ENCODE results near the gene TUBGCP3.
"Not testable (repeated sequence)": the region's sequence is repeated elsewhere in the genome, so short reads cannot be mapped to it uniquely, and the experiment has no call there.

Gene TUBGCP3

DNA sequence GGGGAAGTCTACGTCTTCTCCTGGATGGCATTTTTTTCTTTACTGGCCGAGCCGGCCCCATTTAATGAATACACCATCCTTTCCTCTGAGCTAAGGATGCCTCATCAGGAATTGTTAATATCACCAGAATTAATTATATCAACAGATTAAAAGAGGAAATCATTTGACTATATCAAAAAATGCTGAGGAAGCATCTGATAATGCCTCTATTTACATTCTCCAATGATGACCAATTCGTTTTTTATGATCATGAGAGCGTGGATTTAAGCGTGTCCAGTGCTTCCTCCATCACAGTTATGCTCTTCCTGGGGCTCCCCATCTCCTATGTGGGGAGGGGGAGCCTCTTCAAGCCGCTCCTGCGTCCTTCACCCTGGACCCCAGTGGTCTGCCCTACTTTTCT lies 58.7 kb downstream of the TUBGCP3 start:
- DNase-seq (ENCODE audit: low read depth in 1 of 2, low spot score in 1 of 2), result no peak

DNA sequence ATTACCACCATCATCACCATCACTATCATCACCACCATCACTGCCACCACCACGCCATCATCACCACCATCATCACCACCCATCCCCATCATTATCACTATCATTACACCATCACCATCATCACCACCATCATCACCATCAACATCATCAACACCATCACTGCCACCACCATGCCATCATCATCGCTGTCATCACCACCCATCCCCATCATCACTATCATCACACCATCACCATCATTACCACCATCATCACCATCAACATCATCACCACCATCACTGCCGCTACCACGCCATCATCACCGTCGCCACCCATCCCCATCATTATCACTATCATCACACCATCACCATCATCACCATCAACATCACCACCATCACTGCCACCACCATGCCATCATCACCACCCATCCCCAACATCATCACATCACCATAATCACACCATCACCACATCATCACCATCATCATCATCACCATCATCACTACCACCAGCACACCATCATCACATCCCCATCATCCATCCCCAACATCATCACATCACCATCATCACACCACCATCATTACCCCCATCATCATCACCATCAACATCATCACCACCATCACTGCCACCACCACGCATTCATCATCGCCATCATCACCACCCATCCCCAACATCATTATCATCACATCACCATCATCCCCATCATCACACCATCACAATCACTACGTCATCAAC lies 61.7 kb downstream of the TUBGCP3 start:
- no peak for DNase-seq (ENCODE audit: low read depth in 1 of 2, low spot score in 1 of 2)

DNA sequence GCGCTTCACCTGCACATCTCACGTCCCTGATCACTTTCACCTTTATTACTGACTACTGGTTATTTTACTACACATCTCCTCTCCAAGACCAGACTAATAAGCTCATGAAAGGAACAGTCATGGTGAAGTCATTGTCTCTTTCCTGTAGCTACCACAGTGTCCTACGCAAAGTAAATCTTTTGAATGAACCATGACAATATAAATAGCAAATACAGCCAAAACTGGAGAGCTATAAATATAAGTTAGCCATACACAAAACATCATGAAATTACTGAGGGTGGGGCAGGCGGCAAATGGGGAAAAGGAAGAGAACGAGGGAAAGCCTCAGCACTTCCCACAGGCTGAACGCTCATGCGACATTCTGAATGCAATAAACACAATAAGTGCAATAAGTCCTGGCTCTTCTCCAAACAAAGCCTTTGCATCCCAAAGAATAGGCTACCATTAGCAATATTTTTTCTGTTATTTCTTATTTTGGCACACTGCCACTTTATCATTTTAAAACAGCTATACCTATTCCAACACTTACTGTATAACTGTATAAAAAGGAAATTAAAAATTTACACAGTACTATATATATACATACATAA lies 62.5 kb downstream of the TUBGCP3 start:
- no peak for DNase-seq (ENCODE audit: low read depth in 1 of 2, low spot score in 1 of 2)

DNA sequence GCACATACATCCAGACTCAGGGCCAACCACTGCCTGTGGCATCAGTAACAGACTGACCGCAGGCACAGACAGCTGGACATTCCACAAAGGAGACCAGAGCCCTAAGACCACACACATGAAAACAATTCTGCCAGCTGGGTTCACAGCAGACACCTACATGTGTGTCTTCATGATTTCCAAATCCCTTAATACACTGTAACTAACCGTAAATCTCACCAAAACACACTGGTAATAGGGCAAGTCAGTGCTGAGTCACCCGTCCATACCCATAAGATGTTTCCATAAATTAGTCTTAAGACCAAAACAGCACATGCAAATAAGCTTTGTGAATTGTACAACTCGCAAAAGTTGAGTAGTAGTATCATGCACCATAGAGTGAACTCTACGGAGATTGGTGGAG lies 65.4 kb downstream of the TUBGCP3 start:
- DNase-seq (ENCODE audit: low read depth in 1 of 2, low spot score in 1 of 2), result no peak

DNA sequence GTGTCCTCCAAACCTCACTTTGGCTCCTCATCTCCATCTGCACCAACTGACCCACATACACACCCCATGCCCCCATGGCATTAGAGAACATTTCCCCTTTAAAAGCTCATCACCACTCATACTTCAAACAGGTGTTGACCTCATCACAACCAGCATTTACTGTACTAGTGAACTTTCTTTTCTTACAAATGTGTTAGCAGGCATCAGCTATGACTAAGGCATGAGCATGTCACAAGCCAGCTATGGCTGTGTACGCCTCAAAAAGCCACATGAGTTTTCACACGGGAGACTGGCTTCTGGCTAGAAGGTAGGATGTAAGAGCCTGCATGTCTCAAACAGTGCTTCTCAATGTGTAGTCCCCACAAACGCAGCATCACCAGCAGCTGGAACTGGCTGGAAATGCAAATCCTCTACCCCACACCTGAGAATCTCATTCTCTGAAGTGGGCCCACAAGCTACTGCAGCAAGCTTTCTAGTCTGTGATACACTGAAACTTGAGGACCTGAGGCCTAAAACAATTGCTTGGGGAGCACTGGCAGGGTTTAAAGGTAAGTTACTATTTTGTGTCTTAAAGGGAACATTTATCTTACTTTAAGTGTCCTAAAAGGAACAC lies 66.8 kb downstream of the TUBGCP3 start:
- no peak for DNase-seq (ENCODE audit: low read depth in 1 of 2, low spot score in 1 of 2)

DNA sequence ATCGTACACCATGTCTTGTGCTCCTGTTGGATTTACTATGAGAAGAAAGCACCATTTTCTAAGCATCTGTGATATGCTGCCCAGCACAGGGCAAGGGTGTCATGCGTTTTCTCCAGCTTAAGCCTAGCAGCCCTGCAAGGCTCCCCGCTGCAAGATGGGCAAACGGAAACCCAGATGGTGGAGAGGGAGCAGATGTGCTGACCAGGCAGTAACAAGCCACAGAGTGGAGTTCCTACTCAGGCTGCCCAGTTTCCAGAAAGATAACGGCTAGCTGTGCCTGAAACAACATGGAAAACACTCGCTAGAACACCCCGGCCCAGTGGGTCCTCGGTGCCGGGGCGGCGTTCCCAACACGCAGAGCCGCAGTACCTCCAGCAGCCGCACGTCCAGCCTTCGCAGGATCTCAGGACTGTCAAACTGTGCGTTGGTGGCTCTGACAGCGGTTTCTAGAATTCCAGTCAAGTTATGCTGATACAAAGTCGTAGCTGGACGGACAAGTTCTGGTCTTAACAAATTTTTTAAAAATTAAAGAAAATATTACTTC lies 68.4 kb downstream of the TUBGCP3 start:
- DNase-seq (ENCODE audit: low read depth in 1 of 2, low spot score in 1 of 2), result no peak

DNA sequence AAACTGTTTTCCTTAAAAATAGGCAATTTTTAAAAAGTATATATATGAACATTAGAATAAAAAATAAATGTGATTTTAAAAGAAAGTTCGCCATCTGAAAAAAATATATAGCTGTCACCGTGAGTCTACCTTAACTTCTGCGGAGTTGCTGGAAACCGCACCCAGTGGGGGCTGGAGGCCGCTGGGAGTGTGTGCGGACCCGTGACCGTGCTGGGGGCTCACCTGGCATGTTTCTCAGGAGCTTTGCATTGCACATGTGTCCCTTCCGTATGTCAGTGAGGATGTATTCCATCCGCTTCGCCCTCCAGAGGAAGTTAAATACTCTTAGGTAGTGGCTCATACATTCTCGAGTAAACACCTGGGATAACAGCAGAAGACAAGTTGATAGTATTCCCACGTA lies 71.7 kb downstream of the TUBGCP3 start:
- no peak for DNase-seq (ENCODE audit: low read depth in 1 of 2, low spot score in 1 of 2)

DNA sequence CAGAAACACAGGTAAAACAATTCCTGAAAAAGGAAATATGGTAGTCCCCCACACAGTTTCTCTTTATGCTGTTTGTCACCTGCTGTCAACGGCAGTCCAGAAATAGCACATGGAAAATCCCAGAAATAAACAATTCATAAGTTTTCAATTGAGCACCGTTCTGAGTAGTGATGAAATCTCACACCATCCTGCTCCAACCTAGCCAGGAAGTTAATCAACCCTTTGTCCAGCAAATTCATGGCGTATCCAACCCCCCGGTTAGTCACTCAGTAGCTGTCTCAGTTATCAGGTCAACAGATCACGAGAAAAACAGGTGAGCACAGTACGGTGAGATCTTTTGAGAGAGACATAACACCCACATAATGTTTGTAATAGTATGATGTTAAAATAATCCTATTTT lies 74.2 kb downstream of the TUBGCP3 start:
- no peak for DNase-seq (ENCODE audit: low read depth in 1 of 2, low spot score in 1 of 2)

DNA sequence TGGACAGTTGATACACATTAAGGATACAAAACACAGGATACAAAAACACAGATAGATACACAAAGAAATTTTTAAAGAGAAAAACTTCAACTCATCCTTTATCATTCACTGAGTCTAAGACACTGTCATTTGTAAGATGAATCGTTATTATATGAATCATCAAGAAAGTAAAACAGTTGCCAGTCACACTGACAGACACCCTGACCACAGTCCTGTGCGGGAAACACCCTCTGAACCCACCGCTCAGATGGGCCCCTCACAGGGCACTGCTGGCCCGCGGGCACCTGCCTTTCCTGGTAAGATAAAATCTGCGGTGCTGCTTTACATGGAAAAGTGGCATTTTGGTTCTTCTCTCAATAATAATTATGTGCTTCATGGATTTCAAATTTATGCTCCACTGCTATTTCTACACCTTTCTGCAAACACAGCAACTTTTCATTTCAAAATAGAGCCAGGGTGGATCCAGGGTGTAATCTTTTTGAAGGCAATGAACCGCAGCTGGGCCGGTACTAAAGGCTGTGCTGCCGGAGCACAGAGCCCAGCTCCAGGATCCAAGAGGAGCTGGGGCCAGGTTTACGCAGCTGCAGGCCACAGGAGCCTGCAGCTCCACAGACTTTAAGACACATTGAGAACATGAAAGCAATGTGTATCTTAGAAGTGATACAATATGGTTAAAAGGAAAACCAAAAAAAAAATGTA lies 76.8 kb downstream of the TUBGCP3 start:
- DNase-seq (ENCODE audit: low read depth in 1 of 2, low spot score in 1 of 2), result no peak

DNA sequence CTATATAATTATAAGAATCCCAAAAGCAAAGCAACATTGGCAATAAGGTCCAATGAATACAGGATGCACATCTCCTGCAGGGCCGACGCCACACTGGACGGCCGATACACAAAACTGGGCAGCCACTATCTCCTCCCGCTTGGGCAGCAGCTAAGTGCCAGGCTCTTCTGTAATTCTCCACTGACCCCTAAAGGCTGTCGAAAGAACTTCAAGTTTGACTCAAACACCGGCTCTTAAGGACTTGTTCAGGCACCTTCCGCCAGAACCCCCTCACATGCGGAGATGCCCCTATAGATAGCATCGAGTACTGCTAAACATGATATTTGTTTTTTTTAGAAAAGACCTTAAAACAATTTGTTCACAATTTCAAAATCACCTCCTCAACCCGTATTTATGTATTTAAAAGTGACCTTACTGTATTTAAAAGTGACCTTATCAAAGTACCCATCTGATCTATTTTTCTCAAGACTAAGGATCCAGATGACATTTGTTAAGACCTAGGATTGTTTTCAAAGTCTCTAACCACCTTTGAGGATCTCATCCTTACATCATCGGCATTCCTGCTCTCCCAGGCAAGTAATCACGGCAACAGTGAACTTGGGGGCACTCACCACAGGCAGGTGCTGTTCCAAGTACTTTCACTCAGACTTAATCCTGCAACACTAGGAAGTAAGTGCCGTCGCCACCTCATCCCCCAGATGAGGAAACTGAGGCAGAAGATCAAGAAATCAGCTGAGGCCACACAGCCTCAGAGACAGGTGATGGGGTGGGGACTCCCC lies 77.8 kb downstream of the TUBGCP3 start:
- DNase-seq (ENCODE audit: low read depth in 1 of 2, low spot score in 1 of 2), result no peak

DNA sequence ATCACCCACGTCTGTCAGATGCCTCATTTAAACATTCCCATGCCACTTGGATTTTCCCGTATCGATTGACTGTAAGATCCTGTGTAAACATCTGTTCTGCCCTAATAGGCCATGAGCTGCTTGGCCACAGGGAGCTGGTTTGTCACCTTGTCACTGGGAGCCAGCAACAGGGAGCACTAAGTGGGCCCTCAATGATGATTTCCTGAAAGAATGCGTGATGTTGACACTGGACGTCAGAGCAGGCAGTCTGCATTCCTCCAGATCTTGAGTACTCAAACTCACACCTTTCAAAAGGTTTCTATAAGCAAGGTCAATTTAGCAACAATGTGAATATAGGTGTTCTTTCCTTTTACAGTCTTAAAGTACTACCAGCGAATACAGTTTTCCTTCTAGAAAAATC lies 78.8 kb downstream of the TUBGCP3 start:
- DNase-seq (ENCODE audit: low read depth in 1 of 2, low spot score in 1 of 2), result no peak

DNA sequence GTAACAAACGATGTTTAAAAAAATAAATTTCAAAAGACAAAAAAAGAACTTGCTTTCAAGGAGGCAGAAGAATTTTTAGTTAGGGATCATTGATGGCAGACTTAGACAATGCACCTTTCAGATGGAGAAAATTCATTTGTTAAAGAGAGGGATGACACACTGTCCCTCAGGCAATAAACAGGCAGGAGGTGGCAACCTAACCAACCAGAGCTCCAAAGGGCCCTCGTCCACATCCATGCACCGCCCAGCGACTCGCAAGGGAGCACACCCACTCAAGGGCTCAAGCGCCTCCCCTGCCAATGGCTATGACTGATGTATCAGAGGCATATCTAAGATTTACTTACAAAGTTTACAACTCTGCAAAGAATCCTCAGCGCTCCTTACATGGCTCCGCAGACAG lies 81.9 kb downstream of the TUBGCP3 start:
- no peak for DNase-seq (ENCODE audit: low read depth in 1 of 2, low spot score in 1 of 2)

DNA sequence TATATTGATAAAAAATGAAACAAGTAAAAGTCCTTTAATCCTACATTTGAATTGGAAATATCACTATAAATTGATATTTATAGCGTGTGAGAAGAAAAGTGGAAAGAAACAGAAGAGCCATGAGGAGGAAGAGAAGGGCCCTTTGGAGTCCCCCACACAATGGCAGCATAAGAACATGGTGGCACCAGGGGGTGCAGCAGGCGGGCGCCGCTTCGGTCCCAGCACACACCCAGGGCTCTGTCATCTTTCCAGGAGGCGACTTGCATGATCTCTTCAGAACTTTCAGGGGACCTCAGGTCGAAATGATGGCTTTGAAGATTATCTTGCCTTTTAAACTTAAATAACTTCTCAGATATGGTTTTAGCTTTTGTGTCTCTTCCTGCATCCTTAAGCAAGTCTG lies 91.8 kb downstream of the TUBGCP3 start:
- DNase-seq (ENCODE audit: low read depth in 1 of 2, low spot score in 1 of 2), result no peak

DNA sequence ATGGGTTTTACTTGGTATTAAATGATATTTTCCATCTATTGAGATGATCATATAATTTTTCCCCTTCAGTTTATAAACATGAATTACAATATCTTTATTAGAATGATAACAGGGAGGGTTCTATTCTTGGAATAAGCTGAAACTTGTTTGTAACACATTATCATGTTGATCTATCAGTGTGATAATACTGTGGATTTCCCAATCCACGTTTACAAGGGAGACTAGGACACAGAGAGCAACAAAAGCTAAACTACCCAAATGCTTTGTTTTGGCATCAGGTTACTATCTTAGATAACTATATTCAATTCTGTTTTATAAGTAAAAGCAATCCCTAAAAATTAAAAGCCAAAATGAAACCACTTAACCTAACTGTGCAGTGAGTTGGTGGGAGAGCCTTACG lies 92.5 kb downstream of the TUBGCP3 start:
- no peak for DNase-seq (ENCODE audit: low read depth in 1 of 2, low spot score in 1 of 2)

DNA sequence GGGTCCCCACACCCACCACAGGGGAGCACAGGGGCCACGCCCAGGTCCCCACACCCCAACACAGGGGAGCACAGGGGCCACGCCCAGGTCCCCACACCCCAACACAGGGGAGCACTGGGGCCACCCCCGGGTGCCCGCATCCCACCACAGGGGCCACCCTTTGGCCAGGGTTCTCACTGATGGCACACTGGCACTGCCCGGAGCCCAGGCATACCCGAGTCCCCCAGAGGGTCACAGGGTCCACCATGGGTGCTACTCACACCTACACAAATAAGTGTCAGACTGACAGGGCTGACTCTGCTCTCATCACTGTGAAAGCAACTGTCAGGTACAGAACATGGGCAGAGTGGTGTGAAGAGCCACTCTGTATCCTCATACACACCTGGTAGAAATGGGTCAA lies 98.8 kb downstream of the TUBGCP3 start:
- no peak for DNase-seq (ENCODE audit: low read depth in 1 of 2, low spot score in 1 of 2)

DNA sequence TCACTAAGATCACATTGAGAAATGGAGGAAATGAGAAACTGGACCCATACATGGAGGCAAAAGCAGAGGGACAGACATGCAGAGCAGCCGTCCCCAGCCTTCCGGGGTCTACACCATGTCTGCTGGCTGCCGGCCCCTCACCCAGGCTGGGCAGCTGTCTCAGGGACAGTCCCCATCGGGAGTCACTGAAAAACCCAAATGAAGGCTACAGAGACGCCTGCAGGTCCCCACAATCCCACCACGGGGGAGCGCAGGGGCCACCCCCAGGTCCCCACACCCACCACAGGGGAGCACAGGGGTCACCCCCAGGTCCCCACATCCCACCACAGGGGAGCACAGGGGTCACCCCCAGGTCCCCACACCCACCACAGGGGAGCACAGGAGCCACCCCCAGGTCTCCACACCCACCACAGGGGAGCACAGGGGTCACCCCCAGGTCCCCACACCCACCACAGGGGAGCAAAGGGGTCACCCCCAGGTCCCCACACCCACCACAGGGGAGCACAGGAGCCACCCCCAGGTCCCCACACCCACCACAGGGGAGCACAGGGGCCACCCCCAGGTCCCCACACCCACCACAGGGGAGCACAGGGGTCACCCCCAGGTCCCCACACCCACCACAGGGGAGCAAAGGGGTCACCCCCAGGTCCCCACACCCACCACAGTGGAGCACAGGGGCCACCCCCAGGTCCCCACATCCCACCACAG lies 99.5 kb downstream of the TUBGCP3 start:
- not testable (repeated sequence) for DNase-seq (ENCODE audit: low read depth in 1 of 2, low spot score in 1 of 2)

DNA sequence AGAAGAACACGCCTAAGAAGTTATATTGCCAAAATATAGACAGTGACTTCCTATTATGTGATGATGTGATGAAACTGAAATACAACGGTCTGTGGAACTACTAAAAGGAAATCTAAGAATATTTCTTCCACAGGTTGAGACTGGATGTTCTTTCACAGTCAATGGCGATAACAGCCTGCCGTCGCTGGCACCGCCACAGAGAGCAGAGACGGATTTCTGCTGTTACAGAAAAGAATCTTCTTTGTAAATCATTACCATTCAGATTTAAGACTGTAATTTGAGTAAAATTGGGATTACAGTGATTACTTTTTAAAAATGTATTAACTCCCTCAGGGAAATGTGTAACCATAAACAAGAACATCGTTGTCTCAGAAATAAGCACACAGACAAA lies 100.8 kb downstream of the TUBGCP3 start:
- DNase-seq (ENCODE audit: low read depth in 1 of 2, low spot score in 1 of 2), result no peak

DNA sequence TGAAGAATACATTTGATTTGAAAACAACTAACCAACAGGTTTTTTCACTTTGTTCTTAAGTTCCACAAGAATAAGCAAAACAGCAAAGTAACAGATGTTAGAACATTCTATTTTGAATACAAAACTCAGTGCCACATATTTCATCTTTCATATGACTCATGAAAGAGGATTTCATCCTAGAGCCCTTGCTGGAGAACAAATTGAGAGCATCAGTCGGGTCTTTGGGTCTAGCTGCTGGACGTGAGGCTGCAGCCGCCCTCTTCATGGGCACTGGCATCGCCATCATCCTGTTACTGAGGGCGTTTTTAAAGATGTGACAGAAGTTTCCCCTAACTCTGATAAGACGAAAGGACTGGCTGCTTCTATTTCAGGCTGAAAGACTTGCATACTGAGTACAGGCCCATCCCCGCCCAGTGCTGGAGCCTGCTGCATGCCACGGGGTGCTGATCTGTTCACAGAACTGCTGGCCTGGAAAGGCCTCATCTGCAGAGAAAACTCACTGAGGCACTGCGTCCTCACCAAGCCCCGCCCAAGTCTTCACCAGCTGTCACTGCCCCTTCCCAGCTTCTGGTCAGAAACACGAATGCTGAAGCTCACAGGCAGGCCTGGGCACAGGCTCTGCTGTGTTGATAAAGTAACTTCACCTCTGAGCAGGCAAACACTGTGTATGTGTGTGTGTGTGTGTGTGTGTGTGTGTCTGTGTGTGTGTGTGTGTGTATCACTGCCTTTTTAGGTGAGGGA lies 101.4 kb downstream of the TUBGCP3 start:
- DNase-seq (ENCODE audit: low read depth in 1 of 2, low spot score in 1 of 2), result no peak

DNA sequence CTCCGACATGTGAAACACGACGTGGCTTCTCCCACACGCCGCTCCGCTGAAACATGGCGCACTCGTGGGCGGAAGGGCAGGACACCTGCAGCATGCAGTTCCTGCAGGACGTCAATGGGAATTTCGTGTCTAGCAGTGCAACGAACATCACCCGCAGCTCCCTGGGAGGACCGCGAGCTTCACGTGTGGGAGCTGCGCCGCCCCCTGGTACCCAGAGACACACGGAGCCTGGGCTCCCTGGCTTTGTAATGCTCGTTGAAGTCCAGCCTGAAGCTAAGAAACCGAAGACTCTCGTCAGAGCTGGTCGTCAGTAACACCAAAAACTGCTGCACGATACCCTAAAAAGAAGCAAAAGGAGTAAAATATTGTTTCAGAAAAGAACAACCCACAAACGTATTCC lies 102.1 kb downstream of the TUBGCP3 start:
- not testable (repeated sequence) for DNase-seq (ENCODE audit: low read depth in 1 of 2, low spot score in 1 of 2)

DNA sequence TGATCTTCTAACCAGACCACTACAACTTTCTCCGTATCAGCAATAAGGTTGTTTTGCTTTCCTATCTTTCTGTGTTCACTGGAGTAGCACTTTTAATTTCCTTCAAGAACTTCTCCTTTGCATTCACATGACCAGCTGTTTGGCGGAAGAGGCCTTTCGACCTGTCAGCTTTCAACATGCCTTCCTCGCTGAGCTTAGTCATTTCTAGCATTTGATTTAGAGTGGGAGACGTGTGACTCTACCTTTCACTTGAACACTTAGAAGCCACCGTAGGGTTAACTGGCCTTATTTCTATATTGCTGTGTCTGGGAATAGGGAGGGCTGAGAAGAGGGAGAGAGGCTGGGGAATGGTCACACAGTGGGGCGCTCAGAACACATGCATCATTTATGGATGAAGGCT lies 104.7 kb downstream of the TUBGCP3 start:
- DNase-seq (ENCODE audit: low read depth in 1 of 2, low spot score in 1 of 2), result no peak
